HepG2 (cell line): ENCODE data around the gene RNASE13. TPM values are rescaled to one million over a fixed set of nuclear protein-coding genes. Genes with fewer than 3 reads are reported as not detected.

Experiments used
- ATAC-seq: fragments of 200-7000 bp; cut with Tn5 transposase; 3 replicates; pipeline ENCODE4 v1.9.1; 2020; ENCODE audit warnings: mild to moderate bottlenecking, moderate library complexity
- BruUV-seq: library from RNA; stranded (reverse); fragments of 400-500 nt; replicated peaks from 2 replicates; lab custom pipeline; 2021; lab: Mats Ljungman, UMichigan
- CTCF ChIA-PET: fragments of 300-600 bp; formaldehyde crosslinking; extraction: SDS; loops from one replicate; lab custom pipeline; 2021; ENCODE audit warnings: low total read pairs, inconsistent platforms, low intra/inter-chr PET ratio; lab: Yijun Ruan, JAX
- POLR2A ChIA-PET: fragments of 350-600 bp; sonication (Branson Sonifier 250); formaldehyde crosslinking; loops from one replicate; lab custom pipeline; 2020; ENCODE audit warnings: antibody characterized with exemption, inconsistent platforms; lab: Yijun Ruan, JAX
- DNase-seq: peaks from one replicate; pipeline ENCODE4 v3.0.0-alpha.2; 2015; ENCODE audit warnings: low spot score
- FAIRE-seq: peaks from 3 replicates; lab custom pipeline; 2011; peaks lifted over from hg19 to GRCh38; lab: Jason Lieb, UNC
- H2AFZ ChIP-seq: one replicate; pipeline ENCODE4 v1.6.1; 2011; ENCODE audit warnings: low read length, inconsistent platforms
- H3K27ac ChIP-seq: fragments of 300-600 bp; 3 replicates; pipeline ENCODE4 v1.8.0; 2011; ENCODE audit warnings: mixed run types, mild to moderate bottlenecking, mixed read lengths, low read length, inconsistent platforms; ENCODE audit not compliant: insufficient read depth; ENCODE audit errors: extremely low read length
- H3K27me3 ChIP-seq, 2 experiments: fragments of 200-600 bp in 1 of 2; 2 replicates in 1 of 2; 3 replicates in 1 of 2; pipeline versions ENCODE4 v1.6.0 to v1.8.0; 2011; ENCODE audit warnings: low read length in 2 of 2, mild to moderate bottlenecking in 2 of 2, moderate library complexity in 2 of 2, inconsistent platforms in 1 of 2; ENCODE audit not compliant: insufficient read depth in 2 of 2, control insufficient read depth in 1 of 2
- H3K36me3 ChIP-seq, 2 experiments: fragments of 200-600 bp in 1 of 2; replicated peaks in 1 of 2; 2 replicates in 1 of 2; 3 replicates in 1 of 2; pipeline versions ENCODE4 v1.5.1 to v1.8.0; 2011; ENCODE audit warnings: low read length in 2 of 2, inconsistent platforms in 1 of 2; ENCODE audit not compliant: insufficient read depth in 2 of 2, control insufficient read depth in 1 of 2
- H3K4me1 ChIP-seq: 2 replicates; pipeline ENCODE4 v1.5.1; 2012; ENCODE audit warnings: low read length, inconsistent platforms; ENCODE audit not compliant: insufficient read depth
- H3K4me2 ChIP-seq: 2 replicates; pipeline ENCODE4 v1.6.0; 2011; ENCODE audit warnings: low read depth, low read length, inconsistent platforms
- H3K4me3 ChIP-seq, 3 experiments: fragments of 200-600 bp in 1 of 3; sonication (generic), shearing (Covaris generic) in 1 of 3; replicated peaks in 1 of 3; 2 replicates each; pipeline ENCODE4 v1.5.1; 2011 to 2016; ENCODE audit warnings: low read length in 3 of 3, inconsistent platforms in 2 of 3, low read depth in 2 of 3, mild to moderate bottlenecking in 2 of 3, control low read depth in 1 of 3, mixed read lengths in 1 of 3; ENCODE audit not compliant: insufficient read depth in 1 of 3
- H3K79me2 ChIP-seq: one replicate; pipeline ENCODE4 v1.6.1; 2011; ENCODE audit warnings: low read length, inconsistent platforms; ENCODE audit not compliant: insufficient read depth
- H3K9ac ChIP-seq: 2 replicates; pipeline ENCODE4 v1.6.0; 2011; ENCODE audit warnings: mild to moderate bottlenecking, low read depth, low read length, inconsistent platforms; ENCODE audit not compliant: insufficient read depth
- H3K9me3 ChIP-seq: 2 replicates; pipeline ENCODE4 v1.5.1; 2012; ENCODE audit warnings: mild to moderate bottlenecking, low read length
- H4K20me1 ChIP-seq: 2 replicates; pipeline ENCODE4 v1.6.0; 2011; ENCODE audit warnings: inconsistent platforms, mild to moderate bottlenecking, low read length, moderate library complexity; ENCODE audit not compliant: insufficient read depth
- AKAP8 ChIP-seq: sonication (generic); formaldehyde crosslinking; IDR thresholded peaks from 2 replicates; pipeline ENCODE4 v1.5.1; 2020; ENCODE audit warnings: mild to moderate bottlenecking, missing genetic modification reagents
- ATM ChIP-seq: fragments of 450-650 bp; IDR thresholded peaks from 2 replicates; pipeline ENCODE4 v1.7.1; 2017; ENCODE audit warnings: mild to moderate bottlenecking, borderline replicate concordance
- BCL3 ChIP-seq: sonication (generic); formaldehyde crosslinking; IDR thresholded peaks from 2 replicates; pipeline ENCODE4 v1.5.1; 2020; ENCODE audit warnings: mild to moderate bottlenecking, missing genetic modification reagents, moderate library complexity
- HES4 ChIP-seq: sonication (generic); formaldehyde crosslinking; IDR thresholded peaks from 2 replicates; pipeline ENCODE4 v1.9.0; 2021; ENCODE audit warnings: mild to moderate bottlenecking, missing genetic modification reagents, borderline replicate concordance
- HIVEP1 ChIP-seq: sonication (generic); formaldehyde crosslinking; IDR thresholded peaks from 2 replicates; pipeline ENCODE4 v1.4.0; 2020; ENCODE audit warnings: mild to moderate bottlenecking, missing genetic modification reagents
- ISL2 ChIP-seq: sonication (generic); formaldehyde crosslinking; IDR thresholded peaks from 2 replicates; pipeline ENCODE4 v1.5.0; 2020; ENCODE audit warnings: missing genetic modification reagents
- PAX8 ChIP-seq: sonication (generic); formaldehyde crosslinking; IDR thresholded peaks from 2 replicates; pipeline ENCODE4 v1.8.0; 2022; ENCODE audit warnings: mild to moderate bottlenecking, missing genetic modification reagents, borderline replicate concordance
- RFX5 ChIP-seq: IDR thresholded peaks from 2 replicates; pipeline ENCODE4 v1.6.1; 2011; ENCODE audit warnings: low read depth, low read length, improper control_type of control experiment
- RFXANK ChIP-seq: IDR thresholded peaks from 2 replicates; pipeline ENCODE4 v1.6.1; 2016
- RNF2 ChIP-seq: fragments of 450-650 bp; conservative IDR thresholded peaks from 2 replicates; pipeline ENCODE4 v1.6.1; 2016; ENCODE audit warnings: low read depth
- SP1 ChIP-seq, 2 experiments: fragments of 450-650 bp in 1 of 2; sonication (generic) in 1 of 2; formaldehyde crosslinking in 1 of 2; IDR thresholded peaks; 2 replicates each; pipeline versions ENCODE4 v1.4.0 to v1.6.1; 2016 to 2020; ENCODE audit warnings: missing genetic modification reagents in 1 of 2
- ZBTB38 ChIP-seq: sonication (generic); formaldehyde crosslinking; IDR thresholded peaks from 2 replicates; pipeline ENCODE4 v1.5.1; 2020; ENCODE audit warnings: mild to moderate bottlenecking, missing genetic modification reagents
- ZMAT3 ChIP-seq: sonication (generic); formaldehyde crosslinking; conservative IDR thresholded peaks from 2 replicates; pipeline ENCODE4 v1.7.0; 2021; ENCODE audit warnings: missing genetic modification reagents
- ZNF430 ChIP-seq: sonication (generic); formaldehyde crosslinking; IDR thresholded peaks from 2 replicates; pipeline ENCODE4 v1.9.0; 2021; ENCODE audit warnings: mild to moderate bottlenecking, missing genetic modification reagents
- ZNF460 ChIP-seq: sonication (generic); formaldehyde crosslinking; IDR thresholded peaks from 2 replicates; pipeline ENCODE4 v1.5.1; 2020; ENCODE audit warnings: missing genetic modification reagents, mild to moderate bottlenecking, borderline replicate concordance
- ZNF644 ChIP-seq: IDR thresholded peaks from 2 replicates; pipeline ENCODE4 v1.6.1; 2016; ENCODE audit warnings: low read depth
- WGBS: methylation state at CpG from one replicate; pipeline ENCODE4 v1.1.6; 2017; ENCODE audit warnings: low lambda C conversion rate; 5-methylcytosine and 5-hydroxymethylcytosine counted together
- in situ Hi-C: cut with HindIII; loops from 2 replicates; pipeline ENCODE4 v1.10.0; 2017; ENCODE audit warnings: low pct_unique_long_range_greater_than_20kb; ENCODE audit not compliant: extremely low pct_ligation_motif_present
- intact Hi-C: fragments of 100-400 bp; cut with micrococcal nuclease; formaldehyde crosslinking; loops from one replicate; pipeline ENCODE4 v1.10.0; 2022; ENCODE audit not compliant: unreplicated experiment
- polyA plus RNA-seq, 8 experiments: library from polyadenylated mRNA; depleted of rRNA in 3 of 8; stranded (reverse) in 7 of 8; unstranded in 1 of 8; fragments of >200 nt; fragmentation: Illumina TruSeq in 4 of 8; extraction: Trizol in 4 of 8; gene quantifications; 2 replicates each; pipeline versions ENCODE4 v1.2.1 to v1.2.3, GENCODE V29; 2011 to 2016; ENCODE audit warnings: low read depth in 4 of 8, missing spikeins in 1 of 8, mixed read lengths in 1 of 8; ENCODE audit not compliant: insufficient read depth in 1 of 8
- total RNA-seq, 5 experiments: library from RNA; depleted of rRNA; stranded (reverse); fragments of >200 nt; fragmentation: Illumina TruSeq; extraction: Trizol; gene quantifications; 2 replicates each; pipeline ENCODE4 v1.2.3, GENCODE V29; 2016; ENCODE audit warnings: low read depth in 1 of 5
- TF ChIP-seq, protein P1 (sequence below): sonication (generic); formaldehyde crosslinking; IDR thresholded peaks from 2 replicates; pipeline ENCODE4 v1.4.0; 2020; ENCODE audit warnings: missing genetic modification reagents, mild to moderate bottlenecking, borderline replicate concordance
- TF ChIP-seq, protein P2 (sequence below): sonication (generic); IDR thresholded peaks from 2 replicates; pipeline ENCODE4 v1.6.1; 2016; ENCODE audit warnings: low read depth, borderline replicate concordance

RNASE13 gene
- total and polyA plus RNA-seq, 2 of the 13 experiments (the other 11 are each of a cell fraction or from before 2014, with no cell fraction given) = 1.0 TPM; not detected in 1

- FAIRE-seq (peak; percentile 64), ATAC-seq (peak; percentile 69), DNase-seq (peak; percentile 84)
- peak overlapping the region; percentile 80 for H3K9ac ChIP-seq
- CTCF ChIA-PET = interaction anchor here (0.7 to 7.5 kb wide), 6 partner anchors 13 to 54 kb away, joined by 4 to 135 read pairs (median 36); no protein-coding TSS in a partner anchor
- no peak overlapping the region for H2AFZ ChIP-seq
- H3K4me2 ChIP-seq = peak overlapping the region; percentile 87
- H3K9me3 ChIP-seq = no peaks in the 10 kb centered on the region
- 20% methylated on average over 45 of the region's 45 CpGs for WGBS
- intact Hi-C loops (loop anchor here (1.0 to 5.0 kb wide), 4 partner anchors 14 to 124 kb away; no protein-coding TSS in a partner anchor), in situ Hi-C loops (loop anchor here (5.0 kb wide), 1 partner anchor 34 kb away; the partner anchor contains the start of gene TMEM253)
- peaks cover 0 to 7% of the 10 kb centered on the region in 2 experiments; a peak in 1 of 5 replicates for H3K27me3 ChIP-seq
- POLR2A ChIA-PET = interaction anchor here (1.0 to 6.7 kb wide), 17 partner anchors 9 to 54 kb away, joined by 4 to 141 read pairs (median 7); partner anchors contain the start of genes TMEM253 and ZNF219
- BruUV-seq = TSS peak; percentile 75
- no peaks in the 10 kb centered on the region for H4K20me1 ChIP-seq
- H3K36me3 ChIP-seq = peaks cover 5 to 13% of the 10 kb centered on the region in 2 experiments; a peak in 4 of 5 replicates
- peaks cover 6% of the 10 kb centered on the region for H3K79me2 ChIP-seq
- H3K27ac ChIP-seq = peak overlapping the region; percentile 77
- peaks cover 61% of the 10 kb centered on the region for H3K4me1 ChIP-seq
- peak overlapping the region; percentile 86 to 90 (median 87) for H3K4me3 ChIP-seq
- TF ChIP-seq ZBTB38 (0 out of 2 replicates have a peak, but pooled peaks have one; percentile 73), AKAP8 (0 out of 2 replicates have a peak, but pooled peaks have one; percentile 39), ZMAT3 (CRISPR knock-in tag) (no peak), ATM (no peak), ZNF460 (no peak), ZNF644 (CRISPR knock-in tag) (no peak), HES4 (CRISPR knock-in tag) (no peak), HIVEP1 (CRISPR knock-in tag) (no peak), ZNF430 (CRISPR knock-in tag) (peak; percentile 45; the same call in 1 of the 2 replicates), RNF2 (no peak), ISL2 (CRISPR knock-in tag) (no peak), SP1 (IDR thresholded peaks at IDR 0.05) (no peak), SP1 (CRISPR knock-in tag; IDR thresholded peaks at IDR 0.05) (no peak; the same call in 1 of the 2 replicates), RFX5 (no peak), BCL3 (no peak), RFXANK (CRISPR knock-in tag) (no peak; the same call in 1 of the 2 replicates), PAX8 (CRISPR knock-in tag) (no peak)
- TF ChIP-seq, protein P1, sequence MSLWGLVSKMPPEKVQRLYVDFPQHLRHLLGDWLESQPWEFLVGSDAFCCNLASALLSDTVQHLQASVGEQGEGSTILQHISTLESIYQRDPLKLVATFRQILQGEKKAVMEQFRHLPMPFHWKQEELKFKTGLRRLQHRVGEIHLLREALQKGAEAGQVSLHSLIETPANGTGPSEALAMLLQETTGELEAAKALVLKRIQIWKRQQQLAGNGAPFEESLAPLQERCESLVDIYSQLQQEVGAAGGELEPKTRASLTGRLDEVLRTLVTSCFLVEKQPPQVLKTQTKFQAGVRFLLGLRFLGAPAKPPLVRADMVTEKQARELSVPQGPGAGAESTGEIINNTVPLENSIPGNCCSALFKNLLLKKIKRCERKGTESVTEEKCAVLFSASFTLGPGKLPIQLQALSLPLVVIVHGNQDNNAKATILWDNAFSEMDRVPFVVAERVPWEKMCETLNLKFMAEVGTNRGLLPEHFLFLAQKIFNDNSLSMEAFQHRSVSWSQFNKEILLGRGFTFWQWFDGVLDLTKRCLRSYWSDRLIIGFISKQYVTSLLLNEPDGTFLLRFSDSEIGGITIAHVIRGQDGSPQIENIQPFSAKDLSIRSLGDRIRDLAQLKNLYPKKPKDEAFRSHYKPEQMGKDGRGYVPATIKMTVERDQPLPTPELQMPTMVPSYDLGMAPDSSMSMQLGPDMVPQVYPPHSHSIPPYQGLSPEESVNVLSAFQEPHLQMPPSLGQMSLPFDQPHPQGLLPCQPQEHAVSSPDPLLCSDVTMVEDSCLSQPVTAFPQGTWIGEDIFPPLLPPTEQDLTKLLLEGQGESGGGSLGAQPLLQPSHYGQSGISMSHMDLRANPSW = no peak
- TF ChIP-seq, protein P2, sequence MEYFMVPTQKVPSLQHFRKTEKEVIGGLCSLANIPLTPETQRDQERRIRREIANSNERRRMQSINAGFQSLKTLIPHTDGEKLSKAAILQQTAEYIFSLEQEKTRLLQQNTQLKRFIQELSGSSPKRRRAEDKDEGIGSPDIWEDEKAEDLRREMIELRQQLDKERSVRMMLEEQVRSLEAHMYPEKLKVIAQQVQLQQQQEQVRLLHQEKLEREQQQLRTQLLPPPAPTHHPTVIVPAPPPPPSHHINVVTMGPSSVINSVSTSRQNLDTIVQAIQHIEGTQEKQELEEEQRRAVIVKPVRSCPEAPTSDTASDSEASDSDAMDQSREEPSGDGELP = no peak
Measured at GRCh38 chr14:21068521-21069387, 34.1 kb upstream of the RNASE13 start.
